H9 (cell line): ENCODE results near the gene CALR. TPM values are rescaled to one million over a fixed set of nuclear protein-coding genes. Genes with fewer than 3 reads are reported as not detected.

ENCODE experiments used
- DNase-seq: peaks from one replicate; pipeline ENCODE4 v3.0.0-alpha.2; 2017
- H2AFZ ChIP-seq: one replicate; pipeline ENCODE4 v1.6.1; 2013; ENCODE audit warnings: mild to moderate bottlenecking, low read length, control low read depth, moderate library complexity
- H2AK5ac ChIP-seq: 2 replicates; pipeline ENCODE4 v1.6.1; 2013; ENCODE audit warnings: low read length, control low read depth, mixed read lengths; ENCODE audit not compliant: insufficient read length
- H2BK120ac ChIP-seq: one replicate; pipeline ENCODE4 v1.6.1; 2013; ENCODE audit warnings: low read depth, mild to moderate bottlenecking, low read length, control low read depth, inconsistent platforms; ENCODE audit not compliant: poor library complexity, severe bottlenecking
- H2BK12ac ChIP-seq: 2 replicates; pipeline ENCODE4 v1.6.1; 2013; ENCODE audit warnings: low read length, control low read depth, mixed read lengths, low read depth; ENCODE audit not compliant: insufficient read length
- H2BK15ac ChIP-seq: 2 replicates; pipeline ENCODE4 v1.6.1; 2013; ENCODE audit warnings: low read depth, low read length, control low read depth
- H2BK20ac ChIP-seq: one replicate; pipeline ENCODE4 v1.6.1; 2013; ENCODE audit warnings: low read depth, mild to moderate bottlenecking, low read length, control low read depth, inconsistent platforms; ENCODE audit not compliant: poor library complexity, severe bottlenecking
- H2BK5ac ChIP-seq: 2 replicates; pipeline ENCODE4 v1.6.1; 2013; ENCODE audit warnings: low read length, control low read depth, mixed read lengths; ENCODE audit not compliant: insufficient read length
- H3K14ac ChIP-seq: 2 replicates; pipeline ENCODE4 v1.6.1; 2013; ENCODE audit warnings: low read length, control low read depth; ENCODE audit not compliant: insufficient read depth
- H3K18ac ChIP-seq: 2 replicates; pipeline ENCODE4 v1.6.1; 2013; ENCODE audit warnings: low read depth, mild to moderate bottlenecking, mixed read lengths, low read length, control low read depth; ENCODE audit not compliant: insufficient read length
- H3K23ac ChIP-seq: 2 replicates; pipeline ENCODE4 v1.6.1; 2013; ENCODE audit warnings: low read length, control low read depth, mixed read lengths, low read depth; ENCODE audit not compliant: insufficient read length
- H3K23me2 ChIP-seq: 2 replicates; pipeline ENCODE4 v1.6.1; 2013; ENCODE audit warnings: low read depth, mild to moderate bottlenecking, mixed read lengths, low read length, control low read depth; ENCODE audit not compliant: insufficient read length, poor library complexity, severe bottlenecking
- H3K27ac ChIP-seq: 2 replicates; pipeline ENCODE4 v1.5.1; 2013; ENCODE audit warnings: low read length, control low read depth, mixed read lengths, low read depth; ENCODE audit not compliant: insufficient read length
- H3K27me3 ChIP-seq: 2 replicates; pipeline ENCODE4 v1.6.1; 2013; ENCODE audit warnings: low read length, control low read depth, inconsistent platforms; ENCODE audit not compliant: insufficient read depth
- H3K4ac ChIP-seq: 2 replicates; pipeline ENCODE4 v1.6.1; 2013; ENCODE audit warnings: low read depth, mild to moderate bottlenecking, control low read depth, inconsistent platforms, low read length, moderate library complexity
- H3K4me1 ChIP-seq: 2 replicates; pipeline ENCODE4 v1.6.1; 2013; ENCODE audit warnings: low read length, control low read depth, inconsistent platforms; ENCODE audit not compliant: insufficient read depth
- H3K4me2 ChIP-seq: 2 replicates; pipeline ENCODE4 v1.6.1; 2013; ENCODE audit warnings: low read length, control low read depth, mixed read lengths; ENCODE audit not compliant: insufficient read length, insufficient read depth
- H3K56ac ChIP-seq: 2 replicates; pipeline ENCODE4 v1.6.1; 2013; ENCODE audit warnings: low read depth, mild to moderate bottlenecking, mixed read lengths, low read length, control low read depth; ENCODE audit not compliant: insufficient read length
- H3K79me1 ChIP-seq: 2 replicates; pipeline ENCODE4 v1.6.1; 2013; ENCODE audit warnings: low read depth, mild to moderate bottlenecking, moderate library complexity, low read length, control low read depth, inconsistent platforms; ENCODE audit not compliant: insufficient read depth, poor library complexity, severe bottlenecking
- H3K79me2 ChIP-seq: 2 replicates; pipeline ENCODE4 v1.6.1; 2013; ENCODE audit warnings: low read length, control low read depth, inconsistent platforms; ENCODE audit not compliant: insufficient read depth
- H3K9ac ChIP-seq: 2 replicates; pipeline ENCODE4 v1.6.1; 2013; ENCODE audit warnings: low read length, control low read depth, mixed read lengths; ENCODE audit not compliant: insufficient read length; ENCODE audit errors: extremely low read depth
- H3K9me3 ChIP-seq: one replicate; pipeline ENCODE4 v1.6.1; 2013; ENCODE audit warnings: low read depth, low read length, inconsistent platforms; ENCODE audit not compliant: control insufficient read depth
- H3T11ph ChIP-seq: one replicate; pipeline ENCODE4 v1.6.1; 2013; ENCODE audit warnings: mild to moderate bottlenecking, low read length, control low read depth, inconsistent platforms
- H4K20me1 ChIP-seq: one replicate; pipeline ENCODE4 v1.6.1; 2013; ENCODE audit not compliant: control insufficient read depth, insufficient read length, insufficient read depth
- H4K5ac ChIP-seq: 2 replicates; pipeline ENCODE4 v1.6.1; 2013; ENCODE audit warnings: low read depth, mild to moderate bottlenecking, mixed read lengths, low read length, control low read depth; ENCODE audit not compliant: insufficient read length
- H4K8ac ChIP-seq: replicated peaks from 2 replicates; pipeline ENCODE4 v1.6.1; 2013; ENCODE audit warnings: low read length, control low read depth, mixed read lengths, low read depth; ENCODE audit not compliant: insufficient read length
- H4K91ac ChIP-seq: 2 replicates; pipeline ENCODE4 v1.6.1; 2013; ENCODE audit warnings: low read depth, mild to moderate bottlenecking, moderate library complexity, mixed read lengths, low read length, control low read depth; ENCODE audit not compliant: insufficient read length
- H3K27ac Mint-ChIP-seq, 3 experiments: 2 replicates in 2 of 3; 3 replicates in 1 of 3; pipeline ENCODE4 v1.8.0; 2020 to 2021; ENCODE audit warnings: mixed read lengths in 3 of 3, mild to moderate bottlenecking in 1 of 3, moderate library complexity in 1 of 3
- H3K27me3 Mint-ChIP-seq: 2 replicates; pipeline ENCODE4 v1.8.0; 2021; ENCODE audit warnings: low read depth, mild to moderate bottlenecking, moderate library complexity, mixed read lengths
- H3K36me3 Mint-ChIP-seq, 3 experiments: 2 replicates in 2 of 3; 3 replicates in 1 of 3; pipeline ENCODE4 v1.8.0; 2020 to 2021; ENCODE audit warnings: low read depth in 3 of 3, mixed read lengths in 3 of 3; ENCODE audit not compliant: insufficient read depth in 1 of 3
- H3K4me1 Mint-ChIP-seq, 2 experiments: 2 replicates each; pipeline ENCODE4 v1.8.0; 2020; ENCODE audit warnings: mixed read lengths in 2 of 2
- H3K4me3 Mint-ChIP-seq, 2 experiments: 2 replicates in 1 of 2; 3 replicates in 1 of 2; pipeline ENCODE4 v1.8.0; 2020 to 2021; ENCODE audit warnings: mild to moderate bottlenecking in 2 of 2, mixed read lengths in 2 of 2, moderate library complexity in 1 of 2
- H3K9me3 Mint-ChIP-seq, 2 experiments: 2 replicates in 1 of 2; 3 replicates in 1 of 2; pipeline ENCODE4 v1.8.0; 2020; ENCODE audit warnings: mild to moderate bottlenecking in 2 of 2, mixed read lengths in 2 of 2, moderate library complexity in 1 of 2
- WGBS: extraction: QIAGEN DNeasy Blood & Tissue Kit; methylation state at CpG from one replicate; pipeline ENCODE4 v1.1.7; 2013; ENCODE audit warnings: missing lambda C conversion rate, low lambda C conversion rate, mixed read lengths; ENCODE audit not compliant: insufficient read length; ENCODE audit errors: extremely low coverage; 5-methylcytosine and 5-hydroxymethylcytosine counted together
- total RNA-seq: library from RNA; stranded (reverse); gene quantifications from 2 replicates; pipeline ENCODE4 v1.2.1, GENCODE V29; 2021
- TF ChIP-seq, protein P1 (sequence below): fragments of 200-600 bp; sonication (generic); conservative IDR thresholded peaks from 3 replicates; pipeline ENCODE4 v1.8.0; 2021; ENCODE audit warnings: antibody characterized with exemption, mild to moderate bottlenecking

Gene CALR
- total RNA-seq, 1 experiment from 2014 or later, result 887 TPM

DNA sequence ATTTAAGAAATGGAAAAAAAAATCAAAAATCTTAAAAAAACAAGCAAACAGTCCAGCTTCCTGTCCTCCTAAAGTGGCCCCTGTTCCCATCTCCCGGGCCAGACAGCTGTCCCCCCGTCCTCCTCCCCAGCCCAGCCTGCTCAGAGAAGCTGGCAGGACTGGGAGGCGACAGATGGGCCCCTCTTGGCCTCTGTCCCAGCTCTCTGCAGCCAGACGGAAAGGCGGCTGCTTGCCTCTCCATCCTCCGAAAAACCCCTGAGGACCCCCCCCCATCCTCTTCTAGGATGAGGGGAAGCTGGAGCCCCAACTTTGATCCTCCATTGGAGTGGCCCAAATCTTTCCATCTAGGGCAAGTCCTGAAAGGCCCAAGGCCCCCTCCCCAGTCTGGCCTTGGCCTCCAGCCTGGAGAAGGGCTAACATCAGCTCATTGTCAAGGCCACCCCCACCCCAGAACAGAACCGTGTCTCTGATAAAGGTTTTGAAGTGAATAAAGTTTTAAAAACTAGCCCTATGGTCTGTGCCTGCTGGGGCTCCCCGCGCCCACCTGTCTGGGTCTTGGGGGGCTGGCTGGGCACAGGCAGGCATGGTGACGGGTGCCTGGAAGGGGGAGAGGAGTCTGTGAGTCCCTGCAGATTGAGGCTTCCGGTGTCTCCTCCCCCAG, 14.9 kb downstream of the CALR start:
- Mint-ChIP-seq H3K36me3 (peaks cover 42 to 72% (median 67%) of the 10 kb centered on the region in 3 experiments), H3K9me3 (no peaks in the 10 kb centered on the region; a peak in 1 of 5 replicates), H3K27me3 (no peaks in the 10 kb centered on the region), H3K4me3 (no peak overlapping the region), H3K4me1 (peaks cover 21 to 36% of the 10 kb centered on the region in 2 experiments), H3K27ac (peak overlapping the region in 2 of 3 experiments; percentile 31 to 72; a peak in 2 of 7 replicates)
- Histone ChIP-seq H3K4me1 (no peaks in the 10 kb centered on the region; the same call in 1 of the 2 replicates), H3K9me3 (no peaks in the 10 kb centered on the region), H2BK5ac (no peak overlapping the region), H2BK120ac (no peak overlapping the region), H3K23ac (no peak overlapping the region), H3K27me3 (no peaks in the 10 kb centered on the region), H2BK12ac (no peak overlapping the region), H4K20me1 (no peaks in the 10 kb centered on the region), H2AK5ac (no peak overlapping the region), H3K27ac (no peak overlapping the region), H4K91ac (no peak overlapping the region), H3K4me2 (no peak overlapping the region), H3K79me1 (peaks cover 5% of the 10 kb centered on the region), H3K56ac (no peak overlapping the region), H3K79me2 (peaks cover 7% of the 10 kb centered on the region; the same call in 1 of the 2 replicates), H2BK15ac (no peak overlapping the region), H3K18ac (no peak overlapping the region), H3T11ph (no peak overlapping the region), H2BK20ac (no peak overlapping the region), H2AFZ (no peak overlapping the region), H4K5ac (no peak overlapping the region), H4K8ac (no peak overlapping the region), H3K14ac (no peak overlapping the region), H3K23me2 (peaks cover 3% of the 10 kb centered on the region), H3K4ac (no peak overlapping the region), H3K9ac (no peak overlapping the region)
- TF ChIP-seq, protein P1, sequence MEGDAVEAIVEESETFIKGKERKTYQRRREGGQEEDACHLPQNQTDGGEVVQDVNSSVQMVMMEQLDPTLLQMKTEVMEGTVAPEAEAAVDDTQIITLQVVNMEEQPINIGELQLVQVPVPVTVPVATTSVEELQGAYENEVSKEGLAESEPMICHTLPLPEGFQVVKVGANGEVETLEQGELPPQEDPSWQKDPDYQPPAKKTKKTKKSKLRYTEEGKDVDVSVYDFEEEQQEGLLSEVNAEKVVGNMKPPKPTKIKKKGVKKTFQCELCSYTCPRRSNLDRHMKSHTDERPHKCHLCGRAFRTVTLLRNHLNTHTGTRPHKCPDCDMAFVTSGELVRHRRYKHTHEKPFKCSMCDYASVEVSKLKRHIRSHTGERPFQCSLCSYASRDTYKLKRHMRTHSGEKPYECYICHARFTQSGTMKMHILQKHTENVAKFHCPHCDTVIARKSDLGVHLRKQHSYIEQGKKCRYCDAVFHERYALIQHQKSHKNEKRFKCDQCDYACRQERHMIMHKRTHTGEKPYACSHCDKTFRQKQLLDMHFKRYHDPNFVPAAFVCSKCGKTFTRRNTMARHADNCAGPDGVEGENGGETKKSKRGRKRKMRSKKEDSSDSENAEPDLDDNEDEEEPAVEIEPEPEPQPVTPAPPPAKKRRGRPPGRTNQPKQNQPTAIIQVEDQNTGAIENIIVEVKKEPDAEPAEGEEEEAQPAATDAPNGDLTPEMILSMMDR, result no peak
- no peak for DNase-seq
- no CpG with 5 or more reads among the region's 11 CpGs for WGBS
